EH (cell line): ENCODE results near the gene HDAC4.
A peak's percentile ranks its signal among the peaks of the same experiment; 100 is the strongest.

ENCODE experiments used
- DNase-seq: peaks from one replicate; pipeline ENCODE4 v3.0.0-alpha.2; 2015; ENCODE audit warnings: low read depth

Gene HDAC4

DNA sequence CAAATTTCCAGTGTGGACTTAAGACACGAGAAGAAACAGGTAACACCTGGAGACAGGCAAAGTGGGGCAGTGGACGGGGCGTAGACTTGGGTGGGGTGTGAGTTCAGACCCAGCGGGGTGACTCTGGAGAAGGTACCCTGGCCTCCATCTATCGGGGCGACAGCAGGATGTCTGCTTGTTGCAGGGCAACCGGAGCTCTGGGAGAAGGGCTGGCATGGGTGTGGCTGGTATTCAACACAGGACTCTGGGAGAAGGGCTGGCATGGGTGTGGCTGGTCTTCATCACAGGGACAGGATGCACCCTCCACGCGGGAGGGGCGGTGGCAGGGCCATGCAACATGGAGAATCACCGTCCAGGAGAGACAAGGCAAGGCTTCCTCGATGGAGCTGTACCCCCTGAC lies 198.5 kb downstream of the HDAC4 start:
- no peak for DNase-seq

DNA sequence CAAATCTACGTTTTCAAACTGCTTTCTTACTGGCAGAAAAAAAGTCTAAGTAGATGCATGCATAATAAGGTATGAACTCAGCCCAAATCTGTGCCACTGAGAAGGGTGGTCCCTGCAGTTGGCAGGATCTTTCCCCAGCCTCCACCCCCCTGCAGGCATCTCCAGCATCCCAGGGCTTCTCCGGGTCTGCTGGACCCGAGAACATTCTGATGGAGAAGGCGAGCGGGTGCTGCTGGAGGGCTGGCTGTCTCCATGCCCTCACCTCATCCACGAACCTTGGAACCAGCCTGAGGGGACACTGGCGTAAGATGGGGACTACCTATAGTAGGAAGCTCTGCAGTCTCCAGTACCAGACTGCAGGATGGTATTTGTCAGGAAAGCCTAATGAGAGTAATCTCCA lies 198.9 kb downstream of the HDAC4 start:
- DNase-seq = no peak

DNA sequence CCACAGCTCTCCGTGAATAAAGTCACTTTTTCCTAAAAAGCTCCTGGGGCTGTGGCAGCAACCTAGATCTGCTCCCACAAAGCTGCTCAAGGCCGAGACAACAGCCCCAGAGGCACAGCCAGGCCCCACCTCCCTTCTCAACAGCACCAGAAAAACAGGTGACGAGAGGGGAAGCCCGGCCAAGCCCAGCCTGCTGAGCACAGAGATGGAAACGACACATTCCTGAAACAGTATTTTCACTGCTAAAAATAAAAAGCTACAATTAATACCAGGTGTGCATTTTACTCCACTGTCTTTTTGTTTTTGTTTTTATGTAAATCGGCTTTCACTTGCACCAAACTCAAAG lies 199.3 kb downstream of the HDAC4 start:
- peak; percentile 19 for DNase-seq

DNA sequence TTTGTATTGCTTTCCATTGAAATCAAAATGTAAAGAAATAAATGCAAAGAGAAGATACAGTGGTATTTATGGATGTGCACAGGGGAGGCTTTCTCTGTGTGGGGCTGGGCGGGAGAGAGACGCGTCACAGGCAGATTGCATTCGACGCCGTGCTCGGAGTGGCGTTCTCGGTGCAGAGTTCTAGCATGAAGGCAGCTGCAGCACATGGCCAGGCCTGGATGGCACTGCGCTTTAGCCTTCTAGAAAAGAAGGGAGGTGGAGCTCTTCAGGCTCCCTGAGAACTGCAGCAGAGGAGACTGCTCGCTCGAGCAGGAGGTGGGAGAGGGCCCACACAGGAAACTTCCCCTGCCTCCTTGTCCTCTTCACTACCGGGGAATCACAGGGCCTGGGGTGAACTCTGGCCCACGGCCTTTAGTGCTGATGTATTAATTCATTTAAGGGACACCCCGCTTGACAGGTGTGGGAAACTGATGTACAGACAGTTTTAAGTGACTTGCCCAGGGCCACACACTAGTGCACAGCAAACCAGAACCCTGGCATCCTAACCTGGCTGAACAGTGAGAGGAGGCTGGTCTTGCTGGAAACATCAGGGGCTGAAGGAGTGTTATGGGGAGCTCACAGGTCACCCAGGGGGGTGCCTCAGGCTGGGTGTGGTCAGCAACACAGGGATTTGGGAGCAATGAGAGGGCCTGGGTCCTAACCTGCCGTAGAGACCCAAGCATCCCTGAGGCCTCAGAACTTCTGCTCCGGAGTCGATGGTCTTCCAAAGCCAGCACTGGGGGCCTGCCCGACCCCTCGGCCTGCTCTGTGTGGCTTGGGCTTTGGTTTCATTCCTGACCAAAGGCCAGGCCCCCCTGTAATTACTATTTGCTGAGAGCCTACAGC lies 199.9 kb downstream of the HDAC4 start:
- no peak for DNase-seq

DNA sequence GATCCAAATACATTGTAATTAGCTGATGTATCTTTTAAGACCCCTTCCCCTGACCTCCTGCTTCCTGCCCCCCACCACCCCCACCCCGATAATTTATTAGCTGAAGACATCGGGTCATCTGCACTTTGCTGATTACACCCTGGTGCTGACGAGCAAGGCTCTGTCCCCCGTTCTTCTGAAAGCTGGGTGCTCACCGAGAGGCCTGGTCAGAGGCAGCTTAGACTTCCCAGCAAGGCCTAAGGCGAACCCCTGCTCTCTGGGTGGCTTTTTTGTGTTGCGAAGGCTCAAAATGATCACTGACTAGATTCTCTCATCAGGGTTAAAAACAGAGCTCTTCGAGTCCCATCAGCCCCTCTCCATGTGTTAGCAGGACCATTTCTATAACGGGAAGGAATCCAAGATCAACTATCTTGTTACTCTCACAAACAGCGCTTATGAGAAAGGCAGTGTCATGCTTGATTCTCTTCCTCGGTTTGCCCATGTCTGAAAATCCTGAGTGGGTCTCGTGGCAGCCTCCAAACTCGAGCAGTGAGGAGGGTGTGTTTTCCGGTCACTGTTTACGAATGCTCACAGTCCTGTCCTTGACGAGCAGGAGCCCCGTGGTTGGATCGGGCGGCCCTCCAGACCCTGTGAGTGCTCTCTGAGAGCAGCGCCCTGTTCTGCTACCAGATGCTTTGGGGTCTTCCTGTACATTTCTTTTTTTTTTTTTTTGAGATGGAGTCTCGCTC lies 201.6 kb downstream of the HDAC4 start:
- peak; percentile 6 for DNase-seq

DNA sequence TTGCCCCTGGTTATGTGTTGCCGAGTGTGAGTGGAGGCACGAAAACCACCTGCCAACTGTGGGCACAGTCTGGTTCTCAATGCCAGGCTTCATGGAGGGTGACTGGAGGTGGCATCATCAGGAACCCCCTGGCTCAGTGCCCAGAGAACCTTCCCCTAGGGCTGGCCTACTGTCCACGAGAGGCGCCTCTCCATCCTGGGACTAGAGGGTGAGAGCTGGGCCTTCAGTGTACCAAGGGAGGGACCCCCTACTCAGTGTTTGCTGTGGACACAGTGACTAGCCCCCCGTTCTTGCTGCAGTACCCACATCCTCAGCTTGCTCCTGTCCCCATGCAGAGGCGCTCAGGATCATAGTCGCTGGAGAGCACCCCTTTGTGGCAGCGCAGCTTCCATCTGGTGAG lies 202.6 kb downstream of the HDAC4 start:
- no peak for DNase-seq

DNA sequence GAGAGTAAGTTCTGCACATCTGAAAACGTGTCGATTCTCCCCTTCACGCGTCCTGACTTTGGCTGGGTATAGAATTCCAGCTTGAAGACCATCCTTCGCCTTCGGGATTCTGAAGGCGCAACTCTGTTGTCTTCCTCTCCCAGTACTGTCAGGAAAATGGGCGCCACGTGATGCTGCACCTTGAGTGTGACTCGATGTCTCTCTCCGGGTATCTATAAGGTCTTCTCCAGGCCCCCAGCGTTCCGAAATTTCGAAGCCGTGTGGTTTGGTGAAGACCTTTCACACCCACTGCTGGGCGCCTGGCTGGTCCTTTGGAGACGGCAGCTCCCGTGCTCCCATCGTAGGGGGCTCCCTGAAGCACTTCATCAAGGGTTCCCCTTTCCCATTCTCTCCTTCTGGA lies 203.7 kb downstream of the HDAC4 start:
- DNase-seq = no peak

DNA sequence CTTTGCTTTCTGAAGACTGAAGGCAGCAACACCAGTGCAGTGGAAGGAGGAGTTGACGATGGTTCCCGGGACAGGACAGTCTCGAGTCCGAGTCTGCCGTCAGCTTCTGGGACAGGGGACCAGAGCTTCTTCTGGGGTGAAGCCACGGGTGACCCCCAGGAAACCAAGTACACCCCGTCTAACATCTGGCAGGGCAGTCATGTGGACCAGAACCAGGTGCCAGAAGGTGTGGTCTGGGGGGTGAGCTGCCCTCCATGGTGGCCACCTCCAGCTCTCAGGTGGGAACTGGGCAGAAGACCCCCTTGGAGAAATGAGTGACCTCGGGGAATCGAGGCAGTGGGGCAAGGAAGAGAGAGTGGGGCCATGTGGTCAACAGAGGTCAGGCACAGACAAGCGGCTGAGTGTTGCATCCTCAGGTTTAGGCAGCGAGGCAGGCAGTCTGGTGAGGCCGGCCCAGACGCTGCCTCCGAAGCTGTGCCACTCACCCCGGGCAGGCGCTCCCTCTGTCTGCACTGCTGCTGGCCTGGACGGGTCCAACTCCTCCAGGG lies 204.3 kb downstream of the HDAC4 start:
- DNase-seq = no peak

DNA sequence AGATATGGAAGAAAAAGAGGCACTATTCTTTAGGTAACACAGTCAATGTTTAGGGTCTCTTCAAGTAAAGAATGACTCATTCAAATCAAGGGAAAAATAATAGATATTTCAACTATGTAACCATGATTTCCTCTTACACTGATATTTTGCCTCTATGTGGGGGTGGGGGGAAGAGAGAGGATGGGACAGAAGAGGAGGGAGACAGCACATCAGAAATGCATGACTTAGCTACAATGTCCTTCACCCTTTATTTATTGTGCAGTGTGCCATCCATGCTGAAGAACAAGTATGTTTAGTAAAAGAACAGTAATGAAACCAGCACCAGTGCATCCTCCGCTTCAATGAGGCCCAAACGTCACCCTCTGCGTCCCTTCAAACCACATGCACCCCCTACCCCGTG lies 204.8 kb downstream of the HDAC4 start:
- peak; percentile 3 for DNase-seq

DNA sequence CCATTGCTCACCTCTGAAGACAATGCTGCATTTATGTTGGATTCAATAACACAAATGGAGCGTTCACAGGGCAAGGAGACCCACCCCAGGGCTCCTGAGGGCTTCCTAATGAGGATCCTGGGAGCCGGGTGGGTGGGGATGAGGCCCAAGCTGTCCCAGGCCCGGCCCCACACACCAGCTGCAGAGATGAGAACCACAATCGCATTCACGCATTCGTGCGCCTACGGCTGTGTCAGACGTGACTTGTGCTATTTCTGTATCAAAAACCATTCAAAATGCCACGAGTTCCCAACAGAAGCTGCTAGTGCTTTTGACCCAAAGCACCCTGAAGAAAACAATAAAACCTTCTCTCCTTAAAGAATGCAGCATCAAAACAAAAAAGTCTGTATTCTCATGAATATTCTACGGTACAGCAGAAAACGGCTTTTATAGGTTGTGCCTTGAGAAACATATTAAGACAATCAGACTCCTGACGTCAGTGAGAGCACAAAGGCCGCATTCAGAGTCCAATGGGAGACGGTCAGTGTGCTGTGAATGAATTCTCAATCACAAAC lies 205.4 kb downstream of the HDAC4 start:
- DNase-seq = no peak

DNA sequence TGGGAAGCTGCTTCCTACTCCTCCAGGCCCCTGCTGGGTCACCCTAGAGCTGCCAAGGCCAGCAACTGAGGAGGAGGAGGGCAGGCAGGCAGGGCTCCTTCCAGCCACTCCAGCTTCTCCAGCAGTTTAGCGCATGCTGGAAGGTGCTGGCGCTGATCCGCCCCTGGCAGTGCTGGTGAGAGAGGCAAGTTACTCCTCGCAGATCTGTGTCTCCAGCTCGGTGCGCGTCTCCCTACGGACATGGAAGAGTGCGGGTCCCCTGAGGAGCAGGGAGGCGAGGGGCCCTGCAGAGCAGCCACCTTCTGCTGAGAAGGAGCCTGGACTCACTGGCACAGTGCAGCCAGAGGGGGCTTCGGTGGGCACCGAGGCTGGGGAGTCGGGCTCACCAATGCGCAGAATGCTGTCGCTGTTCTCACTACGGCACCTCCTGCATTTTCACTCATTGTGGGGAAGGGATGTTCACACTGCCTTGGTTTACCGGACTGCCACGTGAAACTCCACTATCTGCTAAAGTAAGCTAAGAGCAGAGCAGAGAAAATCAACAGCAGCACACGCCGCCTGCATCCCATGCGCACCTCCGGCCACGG lies 206.0 kb downstream of the HDAC4 start:
- DNase-seq = no peak

DNA sequence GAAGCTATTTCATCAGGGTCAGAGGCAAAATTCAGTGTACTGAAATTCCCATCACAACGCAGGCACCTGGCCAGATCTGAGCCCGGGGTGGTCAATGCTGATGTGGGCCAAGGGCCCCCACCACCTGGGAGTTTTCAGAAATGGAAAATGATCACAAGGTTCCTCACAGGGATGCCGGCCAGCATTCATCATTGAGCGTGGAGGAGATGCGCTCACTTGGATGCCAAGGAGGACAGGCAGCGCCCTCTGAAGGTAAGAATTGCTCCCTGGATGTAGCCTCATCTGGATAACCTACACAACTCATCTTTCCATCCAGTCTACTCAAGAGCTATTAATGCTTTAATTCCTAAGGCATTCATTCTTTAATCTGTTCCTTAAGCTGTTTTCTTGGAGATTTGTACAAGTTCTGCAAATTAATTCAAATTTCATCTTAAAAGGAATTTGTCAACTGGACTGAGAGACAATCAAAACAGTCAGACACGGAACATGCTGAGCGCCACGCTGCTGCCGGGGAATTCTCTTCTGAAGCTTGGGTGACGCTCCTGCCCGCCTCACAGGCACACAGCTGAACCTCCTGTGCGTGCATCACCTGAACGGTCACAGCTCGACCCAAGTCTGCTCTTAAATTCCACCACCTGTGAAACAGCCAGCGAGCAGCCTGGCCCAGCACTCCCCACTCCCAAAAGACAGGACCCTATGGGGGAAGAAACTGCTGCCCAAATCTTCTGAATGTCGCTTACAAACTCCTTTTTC lies 206.7 kb downstream of the HDAC4 start:
- DNase-seq = peak; percentile 6

DNA sequence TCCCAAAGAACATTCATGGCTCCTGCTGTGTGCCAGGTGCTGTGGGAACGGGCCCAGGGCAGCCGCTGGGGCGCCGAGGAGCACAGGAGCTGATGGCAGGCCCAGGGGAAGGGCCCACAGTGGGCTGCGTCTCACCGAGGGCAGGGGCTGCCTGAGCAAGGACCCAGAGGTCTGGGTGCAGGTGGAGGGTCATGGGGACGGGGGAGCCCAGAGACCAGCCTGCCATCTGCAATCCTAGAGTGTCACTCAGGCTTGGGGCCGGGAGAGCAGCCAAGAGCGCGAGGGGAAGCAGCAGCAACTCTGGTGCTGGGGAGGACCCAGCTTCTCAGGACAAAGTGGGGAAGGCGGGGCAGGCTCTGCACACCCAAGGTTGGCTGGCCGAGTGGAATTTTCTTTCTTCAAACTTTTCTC lies 207.4 kb downstream of the HDAC4 start:
- DNase-seq = no peak

DNA sequence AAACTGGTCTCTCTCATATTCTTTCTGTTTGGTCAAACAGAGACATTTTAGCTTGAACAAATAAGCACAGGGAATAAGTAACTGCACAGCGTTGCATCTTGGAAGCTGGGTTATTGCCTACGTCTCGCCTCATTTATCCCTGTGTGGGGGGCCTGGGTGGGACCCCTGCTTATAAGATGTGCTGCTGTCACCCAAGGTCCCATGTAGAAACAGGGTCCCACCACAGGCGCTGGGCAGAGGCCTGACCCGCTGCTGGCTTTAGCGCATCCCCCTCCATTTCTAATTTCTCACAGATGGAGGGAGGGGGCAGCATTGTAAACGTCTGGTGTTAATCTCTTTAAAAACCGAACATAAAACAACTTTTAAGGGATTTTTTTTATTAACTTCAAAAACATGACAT lies 207.8 kb downstream of the HDAC4 start:
- DNase-seq = no peak

DNA sequence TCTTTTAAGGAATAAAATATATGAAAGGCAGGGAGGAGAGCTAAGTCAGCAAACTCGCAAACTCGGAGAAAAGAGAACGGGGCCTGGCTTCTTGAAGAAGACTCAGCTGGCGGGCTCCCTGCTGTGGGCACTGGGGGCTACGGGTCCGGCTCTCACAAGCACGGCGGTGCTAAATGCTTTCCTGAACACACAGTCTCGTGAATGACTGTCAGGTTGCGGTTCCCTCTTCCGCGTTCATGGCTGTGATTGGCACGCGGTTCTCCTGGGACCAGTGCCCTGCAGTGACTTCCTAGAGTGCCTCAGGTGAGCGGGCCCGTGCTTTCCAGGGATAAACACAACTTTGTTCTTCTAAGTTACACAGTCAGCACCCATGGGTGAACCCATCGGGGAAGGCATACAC lies 208.4 kb downstream of the HDAC4 start:
- no peak for DNase-seq

DNA sequence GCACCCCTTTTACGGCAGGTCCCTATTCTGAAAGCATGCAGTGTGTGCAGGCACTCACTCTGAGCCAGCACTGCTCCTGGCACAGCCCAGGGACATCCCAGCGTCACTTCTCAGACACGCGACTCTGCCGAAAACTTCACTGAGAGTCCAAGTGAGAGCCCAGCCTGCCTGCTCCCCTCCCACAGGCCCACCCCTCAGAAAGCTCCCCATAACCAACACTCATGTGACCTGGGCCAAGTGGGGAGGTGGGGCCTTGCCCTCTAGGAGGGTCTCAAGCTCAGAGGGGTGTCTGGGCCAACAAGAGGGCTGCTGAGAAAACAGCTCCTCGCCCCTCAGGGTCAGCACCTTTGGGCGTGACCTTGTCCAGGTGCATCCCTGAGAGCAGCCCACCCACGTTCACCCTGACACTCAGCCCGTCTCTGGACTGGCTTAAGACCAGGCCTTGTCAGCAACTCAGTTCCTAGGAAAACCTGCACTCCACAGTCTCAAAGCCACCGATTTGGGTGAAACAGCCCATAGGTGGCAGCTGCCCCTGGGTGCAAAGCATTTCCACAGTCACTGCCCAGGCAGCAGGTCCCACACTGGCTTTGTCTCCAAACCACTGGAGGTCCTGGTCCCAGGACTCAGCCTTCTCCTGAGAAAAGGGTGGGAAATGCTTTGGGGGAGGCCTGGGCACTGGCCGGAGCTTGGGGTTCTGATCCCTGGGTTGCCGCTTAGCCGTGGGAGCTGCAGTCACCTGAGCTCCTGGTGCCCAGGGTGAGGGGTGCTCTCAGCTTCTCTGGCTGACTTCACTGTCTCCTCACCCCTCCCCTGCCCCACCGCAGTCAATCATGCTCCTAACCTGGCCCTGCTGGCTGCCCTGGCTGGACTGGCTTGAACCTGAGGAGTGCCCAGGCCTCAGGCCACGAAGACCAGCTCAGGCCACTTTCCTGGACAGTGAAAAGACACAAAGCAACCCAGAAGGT lies 209.6 kb downstream of the HDAC4 start:
- no peak for DNase-seq

DNA sequence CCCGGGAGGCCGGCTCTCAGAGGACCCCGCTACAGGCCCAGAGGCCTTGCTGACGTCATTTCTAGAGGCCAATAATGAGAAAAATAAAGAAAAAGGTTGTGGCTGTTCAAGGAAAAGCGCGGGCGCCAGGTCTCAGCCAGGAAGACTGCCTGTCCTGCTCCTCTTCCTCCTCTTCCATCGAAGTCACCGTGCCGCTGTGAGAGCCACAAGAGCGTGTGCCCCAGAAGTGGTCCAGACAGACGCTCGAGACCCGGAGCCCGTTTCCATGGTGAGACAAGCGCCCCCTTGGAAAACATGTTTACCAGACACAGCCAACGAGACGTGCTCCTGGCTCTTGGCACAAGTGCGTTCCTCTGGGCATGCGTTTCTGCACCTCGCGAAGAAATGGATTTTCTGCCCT lies 210.5 kb downstream of the HDAC4 start:
- no peak for DNase-seq

DNA sequence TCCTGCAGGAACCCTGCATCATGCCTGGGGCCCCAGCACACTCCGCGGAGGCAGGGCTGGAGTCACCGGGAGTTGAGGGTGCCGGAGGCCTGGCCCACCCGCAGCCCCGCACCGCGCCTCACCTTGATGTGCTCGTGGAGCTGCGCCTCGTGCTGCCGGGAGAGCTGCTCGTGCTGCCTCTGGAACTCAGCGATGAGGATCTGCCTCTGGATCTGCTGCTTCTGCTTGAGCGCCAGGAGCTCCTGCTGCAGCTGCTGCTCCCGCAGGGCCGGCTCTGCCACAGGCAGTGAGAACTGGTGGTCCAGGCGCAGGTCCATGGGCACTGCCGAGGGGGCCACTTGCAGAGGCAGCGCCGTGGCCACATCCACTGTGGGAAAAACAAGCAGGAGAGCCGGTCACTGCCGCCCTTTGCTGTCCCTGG lies 211.1 kb downstream of the HDAC4 start:
- DNase-seq = no peak

DNA sequence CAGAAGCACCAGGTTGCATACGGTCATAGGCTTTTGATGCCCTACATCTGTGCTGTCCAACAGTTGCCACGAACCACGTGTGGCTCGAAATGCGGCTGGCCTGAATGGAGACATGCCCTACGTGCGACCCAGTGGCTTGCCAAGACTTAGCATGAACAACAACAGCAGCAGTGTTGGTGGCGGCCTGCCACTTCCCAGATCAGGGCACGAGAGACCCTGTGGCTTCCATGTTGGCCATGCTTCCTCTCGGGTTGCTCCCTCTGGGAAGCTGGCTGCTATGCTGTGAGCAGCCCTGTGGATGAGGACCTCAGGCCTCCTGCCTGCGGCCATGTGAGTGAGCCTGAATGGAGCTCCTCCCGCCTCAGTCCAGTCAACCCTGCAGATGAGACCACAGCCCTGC lies 212.3 kb downstream of the HDAC4 start:
- no peak for DNase-seq

DNA sequence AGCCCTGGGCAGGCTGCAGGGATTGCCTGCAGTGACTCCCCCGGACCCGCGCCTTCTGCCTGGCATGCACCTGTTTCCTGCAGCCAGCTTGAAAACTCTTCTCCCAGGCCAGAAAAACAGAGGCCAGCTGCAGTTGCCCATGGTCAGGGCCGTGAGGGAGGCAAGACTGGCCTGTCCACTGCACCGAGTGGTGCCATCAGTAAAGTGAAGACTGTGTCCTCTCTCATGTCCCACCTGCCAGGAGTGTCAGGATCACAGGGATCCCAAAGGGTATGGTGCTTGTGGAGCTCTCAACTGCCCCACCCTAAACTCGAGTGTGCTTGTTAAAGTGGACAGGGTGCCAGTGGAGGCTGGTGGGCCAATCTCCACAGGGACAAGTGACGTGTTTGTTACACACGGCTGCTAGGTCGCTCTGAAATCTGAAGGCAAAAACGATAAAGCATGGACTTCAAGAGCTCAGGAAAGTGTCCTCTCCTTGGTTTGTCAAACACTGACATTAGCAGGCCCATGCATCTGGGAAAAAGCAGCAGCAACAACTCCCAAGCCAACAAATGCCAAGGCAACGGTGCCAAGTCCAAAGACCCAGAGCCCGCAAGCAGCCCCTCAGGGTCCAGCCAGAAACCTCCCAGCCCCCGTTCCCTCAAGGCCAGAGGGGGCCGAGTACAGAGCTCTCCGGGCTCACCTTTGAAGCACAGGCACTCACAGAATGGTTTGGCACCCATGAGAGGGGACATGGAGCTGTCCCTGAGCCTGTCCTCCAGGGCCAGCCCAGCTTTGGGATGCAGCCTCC lies 213.2 kb downstream of the HDAC4 start:
- DNase-seq = no peak
